HepG2 (cell line): Measurements from ENCODE around the gene ZNF318. TPM values are rescaled to one million over a fixed set of nuclear protein-coding genes. Genes with fewer than 3 reads are reported as not detected.
A peak's percentile ranks its signal among the peaks of the same experiment; 100 is the strongest.

Experiments
- AFF4 ChIP-seq: sonication (generic); formaldehyde crosslinking; IDR thresholded peaks from 2 replicates; pipeline ENCODE4 v1.4.0; 2020; ENCODE audit warnings: missing genetic modification reagents
- FOXJ3 ChIP-seq: sonication (generic); formaldehyde crosslinking; IDR thresholded peaks from 2 replicates; pipeline ENCODE4 v1.4.0; 2020; ENCODE audit warnings: missing genetic modification reagents, mild to moderate bottlenecking, borderline replicate concordance
- GTF3A ChIP-seq: sonication (generic); formaldehyde crosslinking; conservative IDR thresholded peaks from 2 replicates; pipeline ENCODE4 v1.4.0; 2020; ENCODE audit warnings: mild to moderate bottlenecking, missing genetic modification reagents
- JUNB ChIP-seq: sonication (generic); formaldehyde crosslinking; IDR thresholded peaks from 2 replicates; pipeline ENCODE4 v1.8.0; 2022; ENCODE audit warnings: missing genetic modification reagents, mild to moderate bottlenecking, borderline replicate concordance
- KDM5A ChIP-seq: fragments of 200-600 bp; sonication (generic); IDR thresholded peaks from 2 replicates; pipeline ENCODE4 v1.7.0; 2018; ENCODE audit warnings: antibody characterized with exemption, mild to moderate bottlenecking, low read length, borderline replicate concordance
- MBNL3 ChIP-seq: fragments of 250-450 bp; sonication (Bioruptor Pico); conservative IDR thresholded peaks from 2 replicates; pipeline ENCODE4 v1.8.0; 2022; ENCODE audit warnings: mild to moderate bottlenecking, inconsistent platforms
- SOX6 ChIP-seq, 2 experiments: fragments of 450-650 bp in 1 of 2; sonication (generic) in 1 of 2; formaldehyde crosslinking in 1 of 2; IDR thresholded peaks; 2 replicates each; pipeline versions ENCODE4 v1.4.0 to v1.6.1; 2017 to 2020; ENCODE audit warnings: antibody characterized with exemption in 1 of 2, mild to moderate bottlenecking in 1 of 2, missing genetic modification reagents in 1 of 2
- SRSF9 ChIP-seq: fragments of 200-400 bp; formaldehyde crosslinking; IDR thresholded peaks from 2 replicates; pipeline ENCODE4 v1.6.1; 2018; ENCODE audit warnings: borderline replicate concordance, mild to moderate bottlenecking, low read depth, low read length; ENCODE audit not compliant: insufficient read depth, poor library complexity, severe bottlenecking
- ZBTB14 ChIP-seq: sonication (generic); formaldehyde crosslinking; IDR thresholded peaks from 2 replicates; pipeline ENCODE4 v1.4.0; 2020; ENCODE audit warnings: missing genetic modification reagents
- ZNF407 ChIP-seq: sonication (generic); formaldehyde crosslinking; IDR thresholded peaks from one replicate; pipeline ENCODE4 v1.5.1; 2020; ENCODE audit warnings: mild to moderate bottlenecking, missing genetic modification reagents; ENCODE audit errors: not compliant biosample characterization
- ZNF564 ChIP-seq: sonication (generic); formaldehyde crosslinking; IDR thresholded peaks from 2 replicates; pipeline ENCODE4 v1.8.1; 2023; ENCODE audit warnings: mild to moderate bottlenecking, missing genetic modification reagents
- ZNF605 ChIP-seq: sonication (generic); formaldehyde crosslinking; IDR thresholded peaks from 2 replicates; pipeline ENCODE4 v1.8.0; 2022; ENCODE audit warnings: mild to moderate bottlenecking, missing genetic modification reagents
- ZNF629 ChIP-seq: sonication (generic); formaldehyde crosslinking; conservative IDR thresholded peaks from 2 replicates; pipeline ENCODE4 v1.5.0; 2020; ENCODE audit warnings: missing genetic modification reagents
- ZNF747 ChIP-seq: sonication (generic); formaldehyde crosslinking; IDR thresholded peaks from 2 replicates; pipeline ENCODE4 v1.8.1; 2023; ENCODE audit warnings: missing genetic modification reagents, mild to moderate bottlenecking, borderline replicate concordance
- ZSCAN12 ChIP-seq: sonication (generic); formaldehyde crosslinking; IDR thresholded peaks from 2 replicates; pipeline ENCODE4 v1.9.0; 2021; ENCODE audit warnings: mild to moderate bottlenecking, missing genetic modification reagents
- ZSCAN31 ChIP-seq: sonication (generic); formaldehyde crosslinking; IDR thresholded peaks from 2 replicates; pipeline ENCODE4 v1.5.0; 2020; ENCODE audit warnings: low read depth, mild to moderate bottlenecking, missing genetic modification reagents
- polyA plus RNA-seq, 8 experiments: library from polyadenylated mRNA; depleted of rRNA in 3 of 8; stranded (reverse) in 7 of 8; unstranded in 1 of 8; fragments of >200 nt; fragmentation: Illumina TruSeq in 4 of 8; extraction: Trizol in 4 of 8; gene quantifications; 2 replicates each; pipeline versions ENCODE4 v1.2.1 to v1.2.3, GENCODE V29; 2011 to 2016; ENCODE audit warnings: low read depth in 4 of 8, missing spikeins in 1 of 8, mixed read lengths in 1 of 8; ENCODE audit not compliant: insufficient read depth in 1 of 8
- total RNA-seq, 5 experiments: library from RNA; depleted of rRNA; stranded (reverse); fragments of >200 nt; fragmentation: Illumina TruSeq; extraction: Trizol; gene quantifications; 2 replicates each; pipeline ENCODE4 v1.2.3, GENCODE V29; 2016; ENCODE audit warnings: low read depth in 1 of 5

Gene ZNF318
- total and polyA plus RNA-seq, 2 of the 13 experiments (the other 11 are each of a cell fraction or from before 2014, with no cell fraction given): 13.0 to 14.5 TPM

- TF ChIP-seq ZNF747 (CRISPR knock-in tag) (0 out of 2 replicates have a peak, but pooled peaks have one; percentile 49), ZNF629 (CRISPR knock-in tag) (peak; percentile 40; the same call in 1 of the 2 replicates), ZBTB14 (CRISPR knock-in tag) (no peak), ZNF407 (CRISPR knock-in tag) (peak; percentile 39), ZSCAN12 (CRISPR knock-in tag) (peak; percentile 88; the same call in 1 of the 2 replicates), GTF3A (CRISPR knock-in tag) (no peak), ZNF605 (CRISPR knock-in tag) (peak; percentile 89), FOXJ3 (CRISPR knock-in tag) (peak; percentile 94; the same call in 1 of the 2 replicates), ZSCAN31 (peak; percentile 31; the same call in 1 of the 2 replicates), AFF4 (CRISPR knock-in tag) (0 out of 2 replicates have a peak, but pooled peaks have one; percentile 34), MBNL3 (CRISPR knock-in tag) (no peak), JUNB (CRISPR knock-in tag) (no peak), SOX6 (IDR thresholded peaks at IDR 0.05) (no peak), SOX6 (CRISPR knock-in tag; IDR thresholded peaks at IDR 0.05) (peak; percentile 86), ZNF564 (0 out of 2 replicates have a peak, but pooled peaks have one; percentile 75), KDM5A (no peak), SRSF9 (no peak)
Measured at GRCh38 chr6:43290905-43291355, 78.5 kb downstream of the ZNF318 start (continued).
